ENCODE measurements around the gene EVA1C. TPM values are rescaled to one million over a fixed set of nuclear protein-coding genes. Genes with fewer than 3 reads are reported as not detected.

EVA1C gene
- total RNA-seq, 1 experiment from 2014 or later: 0.98 TPM

- Histone ChIP-seq H4K20me1 (ENCODE audit: control insufficient read depth, insufficient read depth, insufficient read length) (no peaks in the 10 kb centered on the region), H3K9ac (ENCODE audit: extremely low read depth, insufficient read length, low read length) (no peak overlapping the region), H3K4me1 (ENCODE audit: insufficient read depth, low read length) (no peaks in the 10 kb centered on the region), H2BK5ac (ENCODE audit: insufficient read length, low read length) (no peak overlapping the region), H2AFZ (ENCODE audit: low read length) (no peak overlapping the region), H4K91ac (ENCODE audit: insufficient read length, low read depth, low read length) (no peak overlapping the region), H3K27ac (ENCODE audit: insufficient read length, low read depth, low read length) (no peak overlapping the region), H2AK5ac (ENCODE audit: insufficient read length, low read length) (no peak overlapping the region), H3K23me2 (ENCODE audit: insufficient read length, low read depth, low read length, poor library complexity, severe bottlenecking) (no peaks in the 10 kb centered on the region), H3K79me1 (ENCODE audit: insufficient read depth, low read depth, low read length, poor library complexity, severe bottlenecking) (no peaks in the 10 kb centered on the region), H3K9me3 (ENCODE audit: control insufficient read depth, low read depth, low read length) (no peaks in the 10 kb centered on the region), H3K18ac (ENCODE audit: insufficient read length, low read depth, low read length) (no peak overlapping the region), H3K79me2 (ENCODE audit: insufficient read depth, low read length) (no peaks in the 10 kb centered on the region), H2BK20ac (ENCODE audit: low read depth, low read length, poor library complexity, severe bottlenecking) (no peak overlapping the region), H4K8ac (replicated peaks; ENCODE audit: insufficient read length, low read depth, low read length) (no peak overlapping the region), H3K23ac (ENCODE audit: insufficient read length, low read depth, low read length) (no peak overlapping the region), H3T11ph (ENCODE audit: low read length) (no peak overlapping the region), H3K4ac (ENCODE audit: low read depth, low read length) (no peak overlapping the region), H3K4me2 (ENCODE audit: insufficient read depth, insufficient read length, low read length) (no peak overlapping the region), H2BK120ac (ENCODE audit: low read depth, low read length, poor library complexity, severe bottlenecking) (no peak overlapping the region), H4K5ac (ENCODE audit: insufficient read length, low read depth, low read length) (no peak overlapping the region), H3K14ac (ENCODE audit: insufficient read depth, low read length) (no peak overlapping the region; the same call in 1 of the 2 replicates), H3K27me3 (ENCODE audit: insufficient read depth, low read length) (no peaks in the 10 kb centered on the region), H2BK12ac (ENCODE audit: insufficient read length, low read depth, low read length) (no peak overlapping the region), H3K56ac (ENCODE audit: insufficient read length, low read depth, low read length) (no peak overlapping the region), H2BK15ac (ENCODE audit: low read depth, low read length) (no peak overlapping the region)
- DNase-seq: no peak
- Mint-ChIP-seq H3K9me3 (no peaks in the 10 kb centered on the region), H3K27me3 (ENCODE audit: low read depth) (peaks cover 5% of the 10 kb centered on the region), H3K4me3 (no peak overlapping the region), H3K27ac (peak overlapping the region in 1 of 3 experiments; percentile 88; a peak in 2 of 7 replicates), H3K36me3 (ENCODE audit: insufficient read depth in 1 of 3, low read depth in 3 of 3) (0 out of 7 replicates have a peak, but pooled peaks cover 0 to 2% (median 0%) of the 10 kb centered on the region in 3 experiments), H3K4me1 (peaks cover 3% of the 10 kb centered on the region in 2 experiments; a peak in 2 of 4 replicates)
- no peak for TF ChIP-seq CTCF (conservative IDR thresholded peaks at IDR 0.05)
- no CpG with 5 or more reads among the region's 17 CpGs for WGBS (ENCODE audit: extremely low coverage, insufficient read length, low lambda C conversion rate)
These were observed 60.6 kb downstream of the EVA1C start for GRCh38 chr21:32472890-32473765.
